HepG2 (cell line): ENCODE measurements around the gene SLIT3.

Source experiments
- MTF1 ChIP-seq: sonication (generic); formaldehyde crosslinking; IDR thresholded peaks from 2 replicates; pipeline ENCODE4 v1.5.0; 2020; ENCODE audit warnings: missing genetic modification reagents
- YY1 ChIP-seq: IDR thresholded peaks from 2 replicates; pipeline ENCODE4 v1.6.1; 2011; ENCODE audit warnings: low read length, low read depth, moderate library complexity, mild to moderate bottlenecking; ENCODE audit not compliant: insufficient read depth, insufficient replicate concordance
- ZNF792 ChIP-seq: IDR thresholded peaks from 2 replicates; pipeline ENCODE4 v1.6.1; 2016

DNA sequence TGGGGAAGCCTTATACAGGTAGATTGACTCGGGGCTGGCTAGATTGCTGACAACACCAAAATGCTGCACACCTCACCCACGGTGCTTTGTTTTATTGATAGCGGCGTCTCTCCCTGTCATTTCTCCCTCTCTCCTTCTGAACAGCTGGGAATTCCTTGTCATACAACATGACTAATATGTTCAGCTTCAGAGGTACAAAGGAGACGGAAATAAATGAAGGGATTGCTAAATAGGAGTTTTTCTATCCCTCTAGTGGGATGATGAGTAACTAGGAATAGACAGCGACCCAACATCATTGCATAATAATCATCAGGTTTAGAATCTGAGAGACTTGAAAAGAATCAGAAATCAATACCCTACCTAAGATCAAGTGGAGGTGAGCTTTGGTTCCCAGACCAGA, 384.1 kb downstream of the SLIT3 start:
- TF ChIP-seq ZNF792 (CRISPR knock-in tag) (no peak), MTF1 (CRISPR knock-in tag) (no peak), YY1 (no peak)
